OCI-LY7 (cell line): ENCODE measurements around the gene ABCA2. TPM values are rescaled to one million over a fixed set of nuclear protein-coding genes. Genes with fewer than 3 reads are reported as not detected.

Experiments
- BruUV-seq: library from RNA; stranded (reverse); fragments of 400-500 nt; replicated peaks from 2 replicates; lab custom pipeline; 2021; lab: Mats Ljungman, UMichigan
- CTCF ChIA-PET: fragments of 300-600 bp; sonication (Branson Sonifier 250); formaldehyde crosslinking; loops from one replicate; lab custom pipeline; 2022; ENCODE audit warnings: antibody characterized with exemption; ENCODE audit not compliant: unreplicated experiment; lab: Charles Lee
- POLR2A ChIA-PET: fragments of 300-600 bp; sonication (Branson Sonifier 250); formaldehyde crosslinking; loops from one replicate; lab custom pipeline; 2022; ENCODE audit warnings: antibody characterized with exemption; lab: Charles Lee
- DNase-seq: peaks from one replicate; pipeline ENCODE4 v3.0.0-alpha.2; 2015; ENCODE audit warnings: low spot score
- H2AFZ ChIP-seq: fragments of 200-600 bp; sonication (generic), shearing (Covaris generic); 2 replicates; pipeline ENCODE4 v1.6.1; 2014; ENCODE audit warnings: mild to moderate bottlenecking, antibody characterized with exemption, low read length, moderate library complexity
- H3K27ac ChIP-seq: fragments of 200-600 bp; sonication (generic); 2 replicates; pipeline ENCODE4 v1.5.1; 2014; ENCODE audit warnings: mixed run types, low read depth, mild to moderate bottlenecking, moderate library complexity, low read length, inconsistent platforms; ENCODE audit not compliant: poor library complexity, severe bottlenecking
- H3K36me3 ChIP-seq: fragments of 200-600 bp; sonication (generic); 2 replicates; pipeline ENCODE4 v1.6.1; 2014; ENCODE audit warnings: mild to moderate bottlenecking, antibody characterized with exemption, low read length, moderate library complexity, mixed read lengths; ENCODE audit not compliant: insufficient read depth
- H3K4me1 ChIP-seq: fragments of 200-600 bp; sonication (generic); 2 replicates; pipeline ENCODE4 v1.5.1; 2014; ENCODE audit warnings: mild to moderate bottlenecking, low read length; ENCODE audit not compliant: insufficient read depth, poor library complexity, severe bottlenecking
- H3K4me2 ChIP-seq: fragments of 200-600 bp; sonication (generic); 2 replicates; pipeline ENCODE4 v1.6.1; 2014; ENCODE audit warnings: mild to moderate bottlenecking, low read length
- H3K4me3 ChIP-seq: fragments of 200-600 bp; sonication (generic); 2 replicates; pipeline ENCODE4 v1.5.1; 2014; ENCODE audit warnings: mild to moderate bottlenecking, low read depth, low read length; ENCODE audit not compliant: poor library complexity, severe bottlenecking
- H3K79me2 ChIP-seq: fragments of 200-600 bp; sonication (generic); 2 replicates; pipeline ENCODE4 v1.6.1; 2016; ENCODE audit warnings: low read depth, mild to moderate bottlenecking, low read length, moderate library complexity, mixed read lengths; ENCODE audit not compliant: insufficient read depth
- H3K9me2 ChIP-seq: fragments of 200-600 bp; sonication (generic); 2 replicates; pipeline ENCODE4 v1.6.1; 2016; ENCODE audit warnings: mild to moderate bottlenecking, low read length, mixed read lengths; ENCODE audit not compliant: insufficient read depth
- H3K9me3 ChIP-seq: fragments of 200-600 bp; sonication (generic); 2 replicates; pipeline ENCODE4 v1.6.1; 2014; ENCODE audit warnings: mild to moderate bottlenecking, mixed run types, low read length, mixed read lengths
- H4K20me1 ChIP-seq: fragments of 200-600 bp; sonication (generic); 2 replicates; pipeline ENCODE4 v1.6.1; 2014; ENCODE audit warnings: mild to moderate bottlenecking, antibody characterized with exemption, low read length, moderate library complexity, mixed read lengths; ENCODE audit not compliant: insufficient read depth
- CTCF ChIP-seq: fragments of 200-600 bp; sonication (generic); conservative IDR thresholded peaks from 2 replicates; pipeline ENCODE4 v1.5.1; 2014; ENCODE audit warnings: mild to moderate bottlenecking, antibody characterized with exemption, low read length, moderate library complexity, mixed read lengths
- EZH2phosphoT487 ChIP-seq: fragments of 200-600 bp; sonication (generic); IDR thresholded peaks from 2 replicates; pipeline ENCODE4 v1.6.1; 2018; ENCODE audit warnings: low read depth, borderline replicate concordance, mild to moderate bottlenecking, mixed run types, antibody characterized with exemption, low read length, moderate library complexity, mixed read lengths
- intact Hi-C: fragments of 100-400 bp; cut with micrococcal nuclease; formaldehyde crosslinking; loops from one replicate; pipeline ENCODE4 v1.10.0; 2022; ENCODE audit not compliant: unreplicated experiment
- total RNA-seq, 2 experiments: library from RNA; depleted of rRNA in 1 of 2; stranded (reverse); fragments of >200 nt in 1 of 2; shearing (Covaris generic) in 1 of 2; gene quantifications; 2 replicates each; pipeline ENCODE4 v1.2.3, GENCODE V29; 2014 to 2022

ABCA2 gene
- total RNA-seq, 2 experiments from 2014 or later, result 4.1 to 10.6 TPM

- ChIA-PET POLR2A (no interaction called here), CTCF (no interaction called here)
- H3K4me1 ChIP-seq, result no peaks in the 10 kb centered on the region
- no peak overlapping the region for H3K4me2 ChIP-seq
- BruUV-seq, result no TSS peak
- no peaks in the 10 kb centered on the region for H3K79me2 ChIP-seq
- H3K27ac ChIP-seq, result no peak overlapping the region
- H3K36me3 ChIP-seq, result no peaks in the 10 kb centered on the region
- TF ChIP-seq EZH2phosphoT487, result no peak
- TF ChIP-seq CTCF, result no peak
- H3K9me3 ChIP-seq, result no peaks in the 10 kb centered on the region
- intact Hi-C loops, result no loop called here
- no peak overlapping the region for H3K4me3 ChIP-seq
- H4K20me1 ChIP-seq, result no peaks in the 10 kb centered on the region
- H3K9me2 ChIP-seq, result no peaks in the 10 kb centered on the region
- DNase-seq, result no peak
- H2AFZ ChIP-seq, result no peak overlapping the region
Observed at GRCh38 chr9:136957461-136957860, 70.6 kb downstream of the ABCA2 start.

Other genes starting within 250 kb of the ABCA2 start
Only the 30 nearest of the 38 such genes appear.
- 2.4 and 2.5 TPM in 2 replicates for gene AJM1, start 185.8 kb downstream of the ABCA2 start, total RNA-seq (2014; rRNA removed; shearing (Covaris generic))
- 4.6 and 5.1 TPM in 2 replicates for gene AJM1, start 185.8 kb downstream of the ABCA2 start, total RNA-seq (2022)
- gene PHPT1, start 178.8 kb downstream of the ABCA2 start, total RNA-seq (2014; rRNA removed; shearing (Covaris generic)), result 56.9 and 81.9 TPM in 2 replicates
- gene PHPT1, start 178.8 kb downstream of the ABCA2 start, total RNA-seq (2022), result 42.4 and 49.9 TPM in 2 replicates
- gene MAMDC4, start 175.9 kb downstream of the ABCA2 start, total RNA-seq (2014; rRNA removed; shearing (Covaris generic)), result 11.7 and 14.0 TPM in 2 replicates
- gene MAMDC4, start 175.9 kb downstream of the ABCA2 start, total RNA-seq (2022), result 12.7 and 14.2 TPM in 2 replicates
- gene EDF1, start 161.9 kb downstream of the ABCA2 start, total RNA-seq (2014; rRNA removed; shearing (Covaris generic)), result 272 and 409 TPM in 2 replicates
- gene EDF1, start 161.9 kb downstream of the ABCA2 start, total RNA-seq (2022), result 222 and 246 TPM in 2 replicates
- gene TRAF2, start 141.7 kb downstream of the ABCA2 start, total RNA-seq (2014; rRNA removed; shearing (Covaris generic)), result 31.4 and 34.7 TPM in 2 replicates
- 40.5 and 43.7 TPM in 2 replicates for gene TRAF2, start 141.7 kb downstream of the ABCA2 start, total RNA-seq (2022)
- gene FBXW5, start 83.5 kb downstream of the ABCA2 start, total RNA-seq (2014; rRNA removed; shearing (Covaris generic)), result 78.7 and 89.6 TPM in 2 replicates
- 59.1 and 63.3 TPM in 2 replicates for gene FBXW5, start 83.5 kb downstream of the ABCA2 start, total RNA-seq (2022)
- 0.95 and 1.0 TPM in 2 replicates for gene C8G, start 83.0 kb downstream of the ABCA2 start, total RNA-seq (2014; rRNA removed; shearing (Covaris generic))
- gene C8G, start 83.0 kb downstream of the ABCA2 start, total RNA-seq (2022), result 2.1 and 2.2 TPM in 2 replicates
- gene LCN12, start 76.0 kb downstream of the ABCA2 start, total RNA-seq (2014; rRNA removed; shearing (Covaris generic)), result 0.95 and 6.5 TPM in 2 replicates
- gene LCN12, start 76.0 kb downstream of the ABCA2 start, total RNA-seq (2022), result 3.5 and 3.7 TPM in 2 replicates
- not detected in 2 replicates for gene PTGDS, start 50.7 kb downstream of the ABCA2 start, total RNA-seq (2014; rRNA removed; shearing (Covaris generic))
- not detected in 2 replicates for gene PTGDS, start 50.7 kb downstream of the ABCA2 start, total RNA-seq (2022)
- not detected in 2 replicates for gene LCNL1, start 45.2 kb downstream of the ABCA2 start, total RNA-seq (2014; rRNA removed; shearing (Covaris generic))
- gene LCNL1, start 45.2 kb downstream of the ABCA2 start, total RNA-seq (2022), result not detected in 2 replicates
- gene PAXX, start 35.8 kb downstream of the ABCA2 start, total RNA-seq (2014; rRNA removed; shearing (Covaris generic)), result 63.5 and 66.5 TPM in 2 replicates
- 45.7 and 46.3 TPM in 2 replicates for gene PAXX, start 35.8 kb downstream of the ABCA2 start, total RNA-seq (2022)
- not detected in 2 replicates for gene CLIC3, start 31.7 kb downstream of the ABCA2 start, total RNA-seq (2014; rRNA removed; shearing (Covaris generic))
- gene CLIC3, start 31.7 kb downstream of the ABCA2 start, total RNA-seq (2022), result not detected in 2 replicates
- gene FUT7, start 3.9 kb upstream of the ABCA2 start, total RNA-seq (2014; rRNA removed; shearing (Covaris generic)), result not detected in 2 replicates
- 0.21 TPM in 1 of 2 replicates, not detected in the other for gene FUT7, start 3.9 kb upstream of the ABCA2 start, total RNA-seq (2022)
- gene NPDC1, start 17.9 kb upstream of the ABCA2 start, total RNA-seq (2014; rRNA removed; shearing (Covaris generic)), result 0.21 and 0.32 TPM in 2 replicates
- gene NPDC1, start 17.9 kb upstream of the ABCA2 start, total RNA-seq (2022), result 0.38 and 0.39 TPM in 2 replicates
- 0.16 TPM in 1 of 2 replicates, not detected in the other for gene ENTPD2, start 25.8 kb upstream of the ABCA2 start, total RNA-seq (2014; rRNA removed; shearing (Covaris generic))
- not detected in 2 replicates for gene ENTPD2, start 25.8 kb upstream of the ABCA2 start, total RNA-seq (2022)
- 65.9 and 74.0 TPM in 2 replicates for gene SAPCD2, start 42.3 kb upstream of the ABCA2 start, total RNA-seq (2014; rRNA removed; shearing (Covaris generic))
- 51.4 and 57.2 TPM in 2 replicates for gene SAPCD2, start 42.3 kb upstream of the ABCA2 start, total RNA-seq (2022)
- gene UAP1L1, start 49.3 kb upstream of the ABCA2 start, total RNA-seq (2014; rRNA removed; shearing (Covaris generic)), result 5.3 and 5.7 TPM in 2 replicates
- 12.3 and 16.7 TPM in 2 replicates for gene UAP1L1, start 49.3 kb upstream of the ABCA2 start, total RNA-seq (2022)
- 22.5 and 32.7 TPM in 2 replicates for gene MAN1B1, start 58.7 kb upstream of the ABCA2 start, total RNA-seq (2014; rRNA removed; shearing (Covaris generic))
- 38.8 and 43.4 TPM in 2 replicates for gene MAN1B1, start 58.7 kb upstream of the ABCA2 start, total RNA-seq (2022)
- 173 and 182 TPM in 2 replicates for gene DPP7, start 86.5 kb upstream of the ABCA2 start, total RNA-seq (2014; rRNA removed; shearing (Covaris generic))
- 154 TPM in 2 replicates for gene DPP7, start 86.5 kb upstream of the ABCA2 start, total RNA-seq (2022)
- 0.06 TPM in 1 of 2 replicates, not detected in the other for gene GRIN1, start 110.9 kb upstream of the ABCA2 start, total RNA-seq (2014; rRNA removed; shearing (Covaris generic))
- 0.15 and 0.55 TPM in 2 replicates for gene GRIN1, start 110.9 kb upstream of the ABCA2 start, total RNA-seq (2022)
- 0.21 TPM in 1 of 2 replicates, not detected in the other for gene LRRC26, start 141.8 kb upstream of the ABCA2 start, total RNA-seq (2014; rRNA removed; shearing (Covaris generic))
- gene LRRC26, start 141.8 kb upstream of the ABCA2 start, total RNA-seq (2022), result not detected in 2 replicates
- gene TMEM210, start 143.8 kb upstream of the ABCA2 start, total RNA-seq (2014; rRNA removed; shearing (Covaris generic)), result not detected in 2 replicates
- not detected in 2 replicates for gene TMEM210, start 143.8 kb upstream of the ABCA2 start, total RNA-seq (2022)
- gene ANAPC2, start 160.3 kb upstream of the ABCA2 start, total RNA-seq (2014; rRNA removed; shearing (Covaris generic)), result 34.8 and 38.6 TPM in 2 replicates
- gene ANAPC2, start 160.3 kb upstream of the ABCA2 start, total RNA-seq (2022), result 89.6 and 90.4 TPM in 2 replicates
- gene SSNA1, start 160.4 kb upstream of the ABCA2 start, total RNA-seq (2014; rRNA removed; shearing (Covaris generic)), result 111 and 130 TPM in 2 replicates
- 71.0 and 75.1 TPM in 2 replicates for gene SSNA1, start 160.4 kb upstream of the ABCA2 start, total RNA-seq (2022)
- 9.0 and 10.3 TPM in 2 replicates for gene TPRN, start 172.5 kb upstream of the ABCA2 start, total RNA-seq (2014; rRNA removed; shearing (Covaris generic))
- gene TPRN, start 172.5 kb upstream of the ABCA2 start, total RNA-seq (2022), result 15.3 and 15.9 TPM in 2 replicates
- 55.1 and 58.2 TPM in 2 replicates for gene TMEM203, start 177.4 kb upstream of the ABCA2 start, total RNA-seq (2014; rRNA removed; shearing (Covaris generic))
- gene TMEM203, start 177.4 kb upstream of the ABCA2 start, total RNA-seq (2022), result 39.0 and 42.9 TPM in 2 replicates
- gene NDOR1, start 177.5 kb upstream of the ABCA2 start, total RNA-seq (2014; rRNA removed; shearing (Covaris generic)), result 30.4 and 35.9 TPM in 2 replicates
- 61.3 and 61.9 TPM in 2 replicates for gene NDOR1, start 177.5 kb upstream of the ABCA2 start, total RNA-seq (2022)
- 0.47 and 0.82 TPM in 2 replicates for gene RNF208, start 194.0 kb upstream of the ABCA2 start, total RNA-seq (2014; rRNA removed; shearing (Covaris generic))
- gene RNF208, start 194.0 kb upstream of the ABCA2 start, total RNA-seq (2022), result 4.4 and 5.5 TPM in 2 replicates
- 1.1 and 1.7 TPM in 2 replicates for gene CYSRT1, start 196.9 kb upstream of the ABCA2 start, total RNA-seq (2014; rRNA removed; shearing (Covaris generic))
- gene CYSRT1, start 196.9 kb upstream of the ABCA2 start, total RNA-seq (2022), result 2.9 and 3.7 TPM in 2 replicates
- 0.13 TPM in 1 of 2 replicates, not detected in the other for gene RNF224, start 199.3 kb upstream of the ABCA2 start, total RNA-seq (2014; rRNA removed; shearing (Covaris generic))
- 0.30 TPM in 1 of 2 replicates, not detected in the other for gene RNF224, start 199.3 kb upstream of the ABCA2 start, total RNA-seq (2022)